GM21381 (cell line): ENCODE results near the gene ALDOB.

Experiments
- ATAC-seq: cut with Tn5 transposase; IDR thresholded peaks from one replicate; pipeline ENCODE4 v1.9.1; 2021; ENCODE audit warnings: mild to moderate bottlenecking, moderate library complexity; ENCODE audit not compliant: unreplicated experiment

ALDOB gene

DNA sequence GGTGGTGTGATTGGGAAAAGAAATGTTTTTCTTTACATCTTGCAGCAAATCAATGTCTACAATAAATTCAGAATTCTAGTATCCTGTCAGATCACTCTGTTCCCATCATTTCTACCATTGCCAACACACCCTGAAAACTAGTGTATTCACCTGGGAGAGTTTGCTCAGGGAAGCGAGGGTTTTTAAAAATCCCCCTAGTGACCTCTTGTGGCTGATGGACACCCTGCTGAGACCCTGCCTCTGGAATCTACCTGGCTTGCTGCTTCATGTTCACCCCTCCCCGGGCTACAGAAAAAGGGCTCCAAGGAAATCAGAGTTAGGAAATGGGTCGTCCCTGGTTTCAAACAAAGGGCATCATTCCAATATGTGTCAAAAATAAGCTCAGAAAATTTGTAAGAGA lies 21.4 kb upstream of the ALDOB start:
- no peak for ATAC-seq

- ATAC-seq = no peak
Measured at GRCh38 chr9:101455656-101456240, 20.2 kb upstream of the ALDOB start.

DNA sequence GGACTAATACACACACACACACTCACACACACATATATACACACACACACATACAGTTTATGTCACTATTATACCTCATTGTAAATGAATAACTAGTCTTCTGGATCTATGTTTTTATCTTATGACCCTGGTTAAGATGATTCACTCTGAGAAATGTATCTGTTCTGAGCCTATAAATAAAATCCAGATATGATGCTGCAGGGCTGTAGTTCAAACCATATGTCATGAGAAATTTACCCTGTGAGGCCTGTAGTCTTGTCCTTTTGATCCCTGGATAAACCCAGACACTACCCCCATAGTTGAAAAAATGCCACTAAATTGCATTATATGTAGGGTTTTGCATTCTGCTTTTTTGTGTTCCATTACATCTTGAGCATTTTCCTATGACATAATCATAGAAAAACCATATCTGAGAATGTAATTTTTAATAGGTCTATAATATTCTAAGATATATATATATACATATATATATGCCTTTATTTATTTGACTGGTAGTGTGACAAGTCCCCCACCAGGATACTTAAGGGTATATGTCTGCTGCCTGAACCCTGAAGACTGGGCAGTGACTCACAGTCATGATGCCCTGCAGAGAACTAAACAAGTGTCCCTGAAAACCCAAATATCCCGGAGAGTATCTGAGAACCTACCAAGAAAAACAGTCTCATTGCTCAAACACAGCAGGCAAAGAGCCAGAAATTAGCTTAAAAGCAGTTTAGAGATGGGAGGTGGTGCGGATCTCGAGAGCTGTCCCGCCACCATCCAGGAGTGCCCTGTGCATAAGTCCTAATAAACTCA lies 18.4 kb upstream of the ALDOB start:
- ATAC-seq = no peak

GRCh38 chr9:101451498-101451897 lies 15.9 kb upstream of the ALDOB start:
- ATAC-seq = no peak

- ATAC-seq = no peak
Measured at GRCh38 chr9:101450931-101451330, 15.4 kb upstream of the ALDOB start.

GRCh38 chr9:101449071-101449721 lies 13.6 kb upstream of the ALDOB start:
- peak; percentile 97 for ATAC-seq

GRCh38 chr9:101448680-101449070 lies 13.1 kb upstream of the ALDOB start:
- no peak for ATAC-seq

GRCh38 chr9:101446732-101447131 lies 11.2 kb upstream of the ALDOB start:
- ATAC-seq = no peak

GRCh38 chr9:101445353-101446029 lies 9.9 kb upstream of the ALDOB start:
- ATAC-seq = no peak

GRCh38 chr9:101443364-101443771 lies 7.8 kb upstream of the ALDOB start:
- ATAC-seq = no peak

DNA sequence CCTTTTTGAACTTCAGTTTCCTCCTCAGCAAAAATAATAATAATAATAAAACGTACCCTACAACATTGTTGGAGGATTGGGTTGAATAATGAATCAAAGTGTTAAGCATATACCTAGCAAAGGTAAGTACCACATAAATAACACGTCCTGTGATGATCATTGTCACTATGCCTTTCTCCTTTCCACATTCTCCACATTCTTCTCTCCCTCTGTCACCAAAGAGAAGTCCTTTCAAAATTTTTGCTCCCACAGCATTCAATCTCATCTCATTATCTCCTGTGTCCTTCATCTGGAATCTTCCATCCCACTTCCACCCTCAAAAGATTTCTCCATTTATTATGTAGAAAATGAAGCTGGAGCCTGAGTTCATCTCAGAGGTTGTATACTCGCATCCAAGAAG lies 7.2 kb upstream of the ALDOB start:
- ATAC-seq = no peak

DNA sequence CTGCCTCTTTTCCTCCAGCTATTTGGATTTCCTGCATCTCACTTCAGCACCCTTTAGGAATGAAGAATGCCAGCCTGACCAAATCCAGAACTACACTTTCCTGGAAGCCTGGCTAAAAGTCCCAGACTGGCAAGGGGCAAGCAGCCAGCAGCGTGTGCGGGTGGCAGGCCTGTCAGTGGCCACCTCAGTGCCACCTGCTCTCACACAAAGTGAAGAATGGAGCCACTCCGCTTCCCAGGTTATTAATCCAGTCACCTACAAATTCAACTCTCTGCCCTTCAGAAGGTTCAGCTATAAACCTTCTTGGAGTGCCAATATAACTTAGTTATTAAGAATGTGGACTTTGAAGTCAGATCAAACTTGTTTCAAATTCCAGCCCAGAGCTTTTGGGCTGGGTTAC lies 6.7 kb upstream of the ALDOB start:
- no peak for ATAC-seq

- ATAC-seq = no peak
Measured at GRCh38 chr9:101440714-101441230, 5.2 kb upstream of the ALDOB start.

- no peak for ATAC-seq
Measured at GRCh38 chr9:101438523-101438922, 2.9 kb upstream of the ALDOB start.

DNA sequence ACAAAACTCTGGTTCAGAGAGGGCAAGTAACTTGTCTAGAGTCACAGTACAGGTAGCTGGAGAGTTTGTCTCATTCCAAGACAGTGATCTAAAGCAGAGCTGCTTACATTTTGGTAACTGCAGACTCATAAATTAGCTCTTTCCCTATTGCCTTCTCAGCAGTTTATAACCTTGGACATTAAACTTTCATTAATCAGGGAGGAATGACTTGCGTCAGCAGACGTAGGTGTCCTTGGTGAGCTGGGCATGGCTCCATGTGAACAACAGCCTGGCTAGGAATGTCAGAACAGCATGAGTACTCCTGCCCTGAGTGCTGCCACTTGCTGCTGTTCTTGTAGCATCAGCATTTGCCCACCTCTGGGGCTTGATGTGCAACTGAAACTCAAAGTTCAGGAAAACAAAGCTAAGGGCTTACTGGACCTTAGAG lies 2.2 kb upstream of the ALDOB start:
- ATAC-seq = no peak

DNA sequence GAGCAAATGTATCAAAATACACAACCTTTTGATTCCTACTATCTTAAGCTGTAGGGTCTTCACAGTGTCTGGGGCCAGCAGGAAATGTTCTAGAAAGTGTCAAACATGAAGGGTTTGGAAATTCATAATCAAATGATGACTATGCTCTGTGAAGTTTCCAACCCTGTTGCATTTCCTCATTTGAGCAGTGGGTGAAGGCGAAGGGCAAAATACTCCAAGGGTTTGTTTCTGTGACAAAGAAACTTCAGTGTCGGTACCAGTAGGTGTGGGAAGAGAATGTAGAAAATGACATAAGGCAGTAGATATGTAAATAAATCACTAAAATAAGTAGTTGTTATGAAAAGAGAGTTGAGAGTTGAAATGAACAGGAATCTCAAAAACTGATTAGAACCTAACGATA lies 576 bp downstream of the ALDOB start:
- no peak for ATAC-seq

- no peak for ATAC-seq
Measured at GRCh38 chr9:101433229-101433628, 2.3 kb downstream of the ALDOB start.

- no peak for ATAC-seq
Measured at GRCh38 chr9:101432740-101433139, 2.8 kb downstream of the ALDOB start.

DNA sequence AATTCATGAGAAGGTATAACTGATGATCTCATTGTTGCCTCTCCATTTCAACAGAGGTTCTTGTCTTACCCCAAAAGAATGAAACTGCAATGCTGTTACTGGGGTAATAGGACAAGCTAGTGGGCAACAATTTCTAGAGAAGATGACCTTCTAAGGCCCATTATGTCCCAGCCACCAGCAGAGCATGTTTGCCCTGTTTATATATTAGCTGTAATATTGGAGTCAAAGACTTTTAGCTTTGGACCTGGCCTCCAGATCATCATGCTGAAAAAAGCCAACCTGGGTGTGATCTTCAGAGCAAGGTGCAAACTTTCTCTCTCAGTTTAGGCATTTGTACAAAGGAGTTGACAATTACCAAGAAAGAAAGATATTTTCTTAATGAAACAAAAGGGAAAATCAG lies 3.4 kb downstream of the ALDOB start:
- ATAC-seq = no peak

- no peak for ATAC-seq
Measured at GRCh38 chr9:101429736-101430135, 5.8 kb downstream of the ALDOB start.

GRCh38 chr9:101428909-101429308 lies 6.7 kb downstream of the ALDOB start:
- no peak for ATAC-seq
